Karpas-422 (cell line): Measurements from ENCODE around the gene MTA3. TPM values are rescaled to one million over a fixed set of nuclear protein-coding genes. Genes with fewer than 3 reads are reported as not detected.

Source experiments
- DNase-seq: peaks from one replicate; pipeline ENCODE4 v3.0.0-alpha.2; 2015
- H2AFZ ChIP-seq: fragments of 200-600 bp; sonication (generic); 2 replicates; pipeline ENCODE4 v1.6.1; 2014; ENCODE audit warnings: antibody characterized with exemption, low read length, mixed read lengths
- H3K27ac ChIP-seq: fragments of 200-600 bp; sonication (generic); 2 replicates; pipeline ENCODE4 v1.5.1; 2014; ENCODE audit warnings: mild to moderate bottlenecking, low read length, moderate library complexity
- H3K27me3 ChIP-seq: fragments of 200-600 bp; sonication (generic); 2 replicates; pipeline ENCODE4 v1.6.1; 2014; ENCODE audit warnings: low read length, mixed read lengths
- H3K36me3 ChIP-seq: fragments of 200-600 bp; sonication (generic); 2 replicates; pipeline ENCODE4 v1.6.1; 2014; ENCODE audit warnings: low read length, mixed read lengths; ENCODE audit not compliant: insufficient read depth
- H3K4me1 ChIP-seq: fragments of 200-600 bp; sonication (generic); 2 replicates; pipeline ENCODE4 v1.6.1; 2014; ENCODE audit warnings: mild to moderate bottlenecking, low read length, mixed read lengths
- H3K4me2 ChIP-seq: fragments of 200-600 bp; sonication (generic); 2 replicates; pipeline ENCODE4 v1.6.1; 2014; ENCODE audit warnings: low read length, low read depth, mild to moderate bottlenecking; ENCODE audit not compliant: poor library complexity, severe bottlenecking
- H3K4me3 ChIP-seq: fragments of 200-600 bp; sonication (generic); 2 replicates; pipeline ENCODE4 v1.5.1; 2014; ENCODE audit warnings: mild to moderate bottlenecking, antibody characterized with exemption, low read length, mixed read lengths
- H3K79me2 ChIP-seq: fragments of 200-600 bp; sonication (generic); 2 replicates; pipeline ENCODE4 v1.6.1; 2014; ENCODE audit warnings: mild to moderate bottlenecking, low read length, mixed read lengths
- H3K9ac ChIP-seq: fragments of 200-600 bp; sonication (generic); 2 replicates; pipeline ENCODE4 v1.6.0; 2014; ENCODE audit warnings: low read length
- H3K9me2 ChIP-seq: fragments of 200-600 bp; sonication (generic), shearing (Covaris generic); replicated peaks from 2 replicates; pipeline ENCODE4 v1.6.0; 2014; ENCODE audit warnings: mild to moderate bottlenecking, low read length, moderate library complexity; ENCODE audit not compliant: insufficient read depth
- H3K9me3 ChIP-seq: fragments of 300-700, 200-600 bp; sonication (generic); 2 replicates; pipeline ENCODE4 v1.6.1; 2014; ENCODE audit warnings: low read length, mixed read lengths
- H4K20me1 ChIP-seq: fragments of 200-600 bp; sonication (generic); 2 replicates; pipeline ENCODE4 v1.6.1; 2014; ENCODE audit warnings: mild to moderate bottlenecking, antibody characterized with exemption, low read length, low read depth; ENCODE audit not compliant: insufficient read depth
- total RNA-seq: library from RNA; depleted of rRNA; stranded (reverse); fragments of >200 nt; shearing (Covaris generic); gene quantifications from 2 replicates; pipeline ENCODE4 v1.2.3, GENCODE V29; 2014; ENCODE audit warnings: low replicate concordance

The MTA3 gene
- total RNA-seq, 1 experiment from 2014 or later, result 149 TPM

DNA sequence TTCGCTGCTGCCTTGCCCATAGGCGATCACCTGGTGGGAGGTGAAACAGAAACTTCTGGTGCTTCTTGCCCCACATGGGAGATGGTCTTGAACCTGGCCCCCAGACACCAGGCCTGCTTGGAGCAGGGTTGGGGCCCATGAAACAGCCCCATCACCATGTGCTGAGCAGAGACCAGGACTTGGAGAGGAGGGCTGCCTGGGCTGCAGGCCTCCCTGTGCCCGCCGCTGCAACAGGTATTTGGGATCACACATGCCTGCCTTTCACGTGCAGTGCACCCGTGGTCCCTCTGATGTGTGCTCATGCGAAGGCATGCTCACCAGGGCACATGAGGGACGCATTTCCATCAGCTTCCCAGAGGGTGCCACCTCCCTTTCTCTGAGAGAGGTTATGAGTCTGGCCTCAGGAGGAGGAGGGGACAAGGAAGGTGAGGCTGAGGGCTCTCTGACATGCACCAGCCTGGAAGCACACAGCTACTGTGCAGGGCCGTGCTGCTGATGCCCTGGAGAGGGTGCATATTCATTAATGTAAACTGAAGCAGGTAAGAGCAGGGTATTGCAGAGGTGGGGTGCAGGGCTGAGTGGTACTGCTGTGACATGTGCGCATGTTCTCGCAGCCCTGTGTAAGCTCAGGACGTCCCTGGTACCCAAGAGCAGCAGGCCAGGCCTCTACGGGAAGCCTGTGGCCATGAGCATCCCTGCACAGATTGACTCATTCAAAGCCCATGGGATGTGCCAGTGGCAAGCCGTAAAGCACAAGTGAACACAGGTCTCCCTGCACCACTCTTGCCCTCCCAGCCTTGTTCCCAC is 199.7 kb downstream of the MTA3 start:
- H3K9me2 ChIP-seq, result no peaks in the 10 kb centered on the region
- no peak overlapping the region for H3K27ac ChIP-seq
- H3K4me3 ChIP-seq, result no peak overlapping the region
- H2AFZ ChIP-seq, result no peak overlapping the region
- H4K20me1 ChIP-seq, result no peaks in the 10 kb centered on the region
- H3K79me2 ChIP-seq, result no peaks in the 10 kb centered on the region
- no peaks in the 10 kb centered on the region for H3K27me3 ChIP-seq
- no peaks in the 10 kb centered on the region for H3K36me3 ChIP-seq
- no peaks in the 10 kb centered on the region for H3K4me1 ChIP-seq
- no peak overlapping the region for H3K4me2 ChIP-seq
- H3K9me3 ChIP-seq, result no peaks in the 10 kb centered on the region
- H3K9ac ChIP-seq, result no peak overlapping the region
- DNase-seq, result no peak

DNA sequence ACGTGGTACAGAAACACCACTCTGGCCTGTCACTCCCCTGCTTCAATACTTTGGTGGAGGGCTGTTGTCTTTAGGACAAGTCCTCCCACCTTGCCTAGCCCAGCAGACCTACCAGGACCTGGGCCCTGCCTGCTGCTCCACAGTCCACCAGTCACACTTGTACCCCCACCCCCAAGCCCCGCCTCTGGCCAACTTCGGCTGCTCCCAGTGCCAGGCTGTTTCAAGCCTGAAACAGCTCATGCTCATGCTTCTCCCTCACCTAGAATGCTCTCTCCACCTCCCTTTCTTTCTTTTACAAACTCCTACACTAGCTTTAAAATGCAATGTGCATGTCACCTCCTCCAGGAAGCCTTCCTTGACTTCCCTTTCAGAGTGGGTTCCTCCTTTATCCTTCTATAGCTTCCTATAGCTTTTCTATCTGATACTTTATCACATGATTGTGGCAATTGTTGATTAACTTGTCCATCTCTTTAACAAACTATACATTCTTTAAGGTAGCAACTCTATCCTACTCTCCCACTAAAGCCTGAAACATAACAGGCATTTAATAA is 200.3 kb downstream of the MTA3 start:
- Histone ChIP-seq H3K79me2 (no peaks in the 10 kb centered on the region), H3K9me2 (no peaks in the 10 kb centered on the region), H3K4me3 (no peak overlapping the region), H3K27me3 (no peaks in the 10 kb centered on the region), H3K27ac (no peak overlapping the region), H4K20me1 (no peaks in the 10 kb centered on the region), H3K4me2 (no peak overlapping the region), H3K9me3 (no peaks in the 10 kb centered on the region), H3K36me3 (no peaks in the 10 kb centered on the region), H3K9ac (no peak overlapping the region), H3K4me1 (no peaks in the 10 kb centered on the region), H2AFZ (no peak overlapping the region)
- DNase-seq, result no peak

DNA sequence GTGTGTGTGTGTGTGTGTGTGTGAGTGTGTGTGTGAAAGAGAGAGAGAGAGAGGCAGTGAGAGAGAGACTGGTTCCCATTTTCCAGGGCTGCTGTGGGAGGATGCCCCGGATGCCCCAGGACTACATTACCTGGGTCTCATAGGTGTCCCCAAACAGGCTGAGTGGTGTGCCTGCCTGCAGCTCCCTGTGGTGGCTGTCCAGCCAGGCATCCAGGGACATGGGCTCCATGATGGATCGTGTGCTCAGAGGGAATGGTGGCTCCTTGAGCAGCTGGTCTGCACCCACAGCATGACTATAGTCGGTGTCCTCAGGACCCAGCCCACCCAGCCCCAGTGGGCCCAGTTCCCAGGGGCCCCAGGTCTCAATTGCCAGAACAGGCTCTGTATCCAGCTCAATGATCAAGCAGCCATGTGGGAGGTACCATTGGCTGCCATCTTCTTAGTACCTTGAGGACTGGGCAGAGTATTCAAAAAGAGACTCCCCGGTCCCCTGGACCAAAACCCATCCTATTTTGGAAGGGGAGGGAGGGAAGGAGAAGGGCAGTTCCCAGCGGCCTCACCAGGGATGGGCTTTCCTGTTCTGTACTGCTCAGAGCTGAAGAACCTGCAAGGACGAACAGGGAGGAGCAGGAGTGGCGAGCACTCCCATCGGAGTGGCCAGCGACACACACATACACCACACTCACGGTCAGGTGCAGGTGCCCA is 201.3 kb downstream of the MTA3 start:
- H3K9me3 ChIP-seq, result no peaks in the 10 kb centered on the region
- H3K4me3 ChIP-seq, result no peak overlapping the region
- H3K4me1 ChIP-seq, result no peaks in the 10 kb centered on the region
- no peaks in the 10 kb centered on the region for H4K20me1 ChIP-seq
- H3K36me3 ChIP-seq, result no peaks in the 10 kb centered on the region
- no peaks in the 10 kb centered on the region for H3K9me2 ChIP-seq
- H2AFZ ChIP-seq, result no peak overlapping the region
- no peak overlapping the region for H3K4me2 ChIP-seq
- H3K9ac ChIP-seq, result no peak overlapping the region
- no peaks in the 10 kb centered on the region for H3K27me3 ChIP-seq
- no peak for DNase-seq
- H3K27ac ChIP-seq, result no peak overlapping the region
- no peaks in the 10 kb centered on the region for H3K79me2 ChIP-seq

DNA sequence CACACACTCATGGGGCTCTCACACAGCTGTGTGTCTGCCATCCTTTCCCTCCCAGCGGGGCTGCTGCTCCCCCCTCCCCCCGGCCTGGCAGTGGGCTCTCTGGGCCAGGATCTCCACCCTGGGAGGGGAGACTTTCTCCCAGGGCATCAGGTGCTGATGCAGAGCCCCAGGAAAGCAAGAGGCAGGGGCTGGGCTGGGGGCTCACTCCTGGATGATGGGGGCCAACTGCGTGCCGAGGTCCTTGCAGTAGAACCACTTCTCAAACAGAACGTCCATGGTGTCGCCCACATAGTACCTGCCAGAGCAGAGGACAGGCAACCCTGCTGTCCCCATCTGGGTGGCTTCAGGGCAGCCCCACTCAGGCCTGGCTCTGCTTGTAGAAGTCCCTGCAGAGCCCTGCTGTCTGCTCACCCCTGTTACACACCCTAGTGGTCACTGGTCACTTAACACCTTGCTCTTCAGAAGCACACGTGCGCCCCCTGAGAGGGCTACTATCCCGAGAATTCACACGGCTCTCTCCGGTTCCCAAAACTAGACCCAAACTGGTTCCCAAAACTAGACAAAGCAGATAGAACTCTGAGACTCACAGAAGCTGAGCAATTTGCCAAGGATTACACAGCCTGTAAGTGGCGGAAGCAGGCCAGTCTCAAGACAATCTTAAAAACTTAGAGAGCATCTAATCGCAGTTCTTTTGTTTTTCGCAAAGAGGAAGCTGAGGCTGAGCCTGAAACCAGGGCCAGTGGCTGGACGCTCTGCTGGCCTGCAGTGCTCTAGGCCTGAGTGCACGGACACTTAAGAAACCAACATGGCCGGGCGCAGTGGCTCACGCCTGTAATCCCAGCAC is 202.1 kb downstream of the MTA3 start:
- Histone ChIP-seq H3K9me3 (no peaks in the 10 kb centered on the region), H3K4me2 (no peak overlapping the region), H3K27me3 (no peaks in the 10 kb centered on the region), H3K27ac (no peak overlapping the region), H3K9me2 (no peaks in the 10 kb centered on the region), H3K36me3 (no peaks in the 10 kb centered on the region), H4K20me1 (no peaks in the 10 kb centered on the region), H3K4me3 (no peak overlapping the region), H3K4me1 (no peaks in the 10 kb centered on the region), H3K79me2 (no peaks in the 10 kb centered on the region), H3K9ac (no peak overlapping the region), H2AFZ (no peak overlapping the region)
- DNase-seq, result peak; percentile 87

DNA sequence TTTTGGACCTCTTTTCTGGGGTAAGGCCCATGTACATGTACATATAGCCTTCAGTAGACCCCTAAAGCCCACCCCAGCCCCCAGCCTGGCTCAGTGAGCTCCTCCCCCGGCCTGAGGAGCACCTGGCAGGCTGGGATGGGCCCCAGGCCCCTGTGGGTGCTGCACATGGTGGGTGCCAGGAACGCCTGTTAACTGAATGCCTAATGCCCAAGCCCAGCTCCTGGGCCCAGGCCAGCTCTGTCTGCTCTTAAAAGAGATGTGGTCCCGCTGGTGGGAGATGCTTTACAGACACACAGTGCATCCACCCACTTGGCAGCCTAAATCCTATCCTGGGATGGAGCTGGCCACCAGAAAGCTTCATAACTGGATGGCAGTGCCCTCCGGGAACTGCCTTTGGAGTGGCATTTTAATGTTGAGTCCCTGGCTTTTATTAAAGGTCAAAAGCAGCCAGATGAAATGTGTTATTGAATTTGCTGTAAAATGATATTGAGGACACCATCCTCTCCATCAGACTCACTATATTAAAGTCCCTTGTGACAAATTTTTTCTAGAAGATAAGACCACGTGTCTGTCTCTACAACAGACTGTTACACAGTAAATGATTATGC is 203.2 kb downstream of the MTA3 start:
- no peaks in the 10 kb centered on the region for H3K4me1 ChIP-seq
- H3K9ac ChIP-seq, result no peak overlapping the region
- no peaks in the 10 kb centered on the region; the same call in 1 of the 2 replicates for H3K9me3 ChIP-seq
- H3K27ac ChIP-seq, result no peak overlapping the region
- no peaks in the 10 kb centered on the region for H3K36me3 ChIP-seq
- H3K27me3 ChIP-seq, result no peaks in the 10 kb centered on the region
- no peak overlapping the region for H2AFZ ChIP-seq
- H3K9me2 ChIP-seq, result no peaks in the 10 kb centered on the region
- no peaks in the 10 kb centered on the region for H4K20me1 ChIP-seq
- no peak overlapping the region for H3K4me2 ChIP-seq
- H3K4me3 ChIP-seq, result no peak overlapping the region
- no peaks in the 10 kb centered on the region for H3K79me2 ChIP-seq
- no peak for DNase-seq

DNA sequence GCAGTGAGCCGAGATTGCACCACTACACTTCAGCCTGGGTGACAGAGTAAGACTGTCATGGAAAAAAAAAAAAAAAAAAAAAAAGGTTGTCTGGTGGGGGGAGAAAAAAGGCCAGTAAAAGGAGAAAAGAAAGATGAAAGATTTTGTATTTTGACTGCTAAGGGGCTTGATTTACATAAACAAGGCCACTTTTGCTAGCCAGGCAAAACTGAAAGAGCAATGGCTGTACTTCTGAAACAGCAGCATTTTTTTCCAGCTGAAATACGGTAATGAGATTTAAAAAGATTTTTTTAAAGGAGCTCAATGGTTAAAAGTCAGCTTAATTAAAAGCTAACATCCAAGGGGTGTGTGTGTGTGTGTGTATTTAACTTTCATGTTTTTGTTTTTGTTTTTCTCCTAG is 206.8 kb downstream of the MTA3 start:
- Histone ChIP-seq H3K9me3 (no peaks in the 10 kb centered on the region; the same call in 1 of the 2 replicates), H3K4me3 (no peak overlapping the region), H3K27me3 (no peaks in the 10 kb centered on the region), H3K9me2 (no peaks in the 10 kb centered on the region), H3K36me3 (peaks cover 2% of the 10 kb centered on the region; the same call in 1 of the 2 replicates), H3K4me1 (no peaks in the 10 kb centered on the region), H3K79me2 (no peaks in the 10 kb centered on the region), H4K20me1 (no peaks in the 10 kb centered on the region), H2AFZ (no peak overlapping the region), H3K27ac (no peak overlapping the region), H3K4me2 (no peak overlapping the region), H3K9ac (no peak overlapping the region)
- no peak for DNase-seq

DNA sequence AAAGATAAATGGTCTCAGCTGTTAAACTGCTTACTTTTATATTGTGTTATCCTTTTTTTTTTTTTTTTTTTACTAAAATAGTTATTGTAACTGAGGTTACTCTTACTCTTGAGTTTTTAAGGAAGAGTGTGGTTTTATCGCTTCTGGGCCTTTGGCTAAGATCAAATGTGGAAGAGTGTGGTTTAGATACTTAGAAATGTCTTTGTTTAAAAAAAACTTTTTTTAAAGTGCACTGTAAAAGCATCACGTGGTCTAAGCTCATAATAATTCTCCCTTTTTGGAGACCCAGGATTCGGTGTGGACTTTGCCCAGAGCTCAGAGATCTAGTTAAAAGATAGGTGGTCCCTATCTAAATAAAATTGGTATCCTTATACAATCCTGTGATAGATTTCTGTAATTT is 207.4 kb downstream of the MTA3 start:
- no peak for DNase-seq
- H2AFZ ChIP-seq, result no peak overlapping the region
- no peaks in the 10 kb centered on the region for H3K4me1 ChIP-seq
- no peak overlapping the region for H3K4me3 ChIP-seq
- H3K9ac ChIP-seq, result no peak overlapping the region
- H3K9me3 ChIP-seq, result no peaks in the 10 kb centered on the region; the same call in 1 of the 2 replicates
- H3K27ac ChIP-seq, result no peak overlapping the region
- H4K20me1 ChIP-seq, result no peaks in the 10 kb centered on the region
- no peaks in the 10 kb centered on the region for H3K9me2 ChIP-seq
- H3K4me2 ChIP-seq, result no peak overlapping the region
- no peaks in the 10 kb centered on the region for H3K79me2 ChIP-seq
- no peaks in the 10 kb centered on the region for H3K27me3 ChIP-seq
- peaks cover 2% of the 10 kb centered on the region; the same call in 1 of the 2 replicates for H3K36me3 ChIP-seq
